ENCODE data around the gene FUT3. TPM values are rescaled to one million over a fixed set of nuclear protein-coding genes. Genes with fewer than 3 reads are reported as not detected.

The FUT3 gene
- total RNA-seq, 1 donor from 2014 or later, result 0.84 TPM

DNA sequence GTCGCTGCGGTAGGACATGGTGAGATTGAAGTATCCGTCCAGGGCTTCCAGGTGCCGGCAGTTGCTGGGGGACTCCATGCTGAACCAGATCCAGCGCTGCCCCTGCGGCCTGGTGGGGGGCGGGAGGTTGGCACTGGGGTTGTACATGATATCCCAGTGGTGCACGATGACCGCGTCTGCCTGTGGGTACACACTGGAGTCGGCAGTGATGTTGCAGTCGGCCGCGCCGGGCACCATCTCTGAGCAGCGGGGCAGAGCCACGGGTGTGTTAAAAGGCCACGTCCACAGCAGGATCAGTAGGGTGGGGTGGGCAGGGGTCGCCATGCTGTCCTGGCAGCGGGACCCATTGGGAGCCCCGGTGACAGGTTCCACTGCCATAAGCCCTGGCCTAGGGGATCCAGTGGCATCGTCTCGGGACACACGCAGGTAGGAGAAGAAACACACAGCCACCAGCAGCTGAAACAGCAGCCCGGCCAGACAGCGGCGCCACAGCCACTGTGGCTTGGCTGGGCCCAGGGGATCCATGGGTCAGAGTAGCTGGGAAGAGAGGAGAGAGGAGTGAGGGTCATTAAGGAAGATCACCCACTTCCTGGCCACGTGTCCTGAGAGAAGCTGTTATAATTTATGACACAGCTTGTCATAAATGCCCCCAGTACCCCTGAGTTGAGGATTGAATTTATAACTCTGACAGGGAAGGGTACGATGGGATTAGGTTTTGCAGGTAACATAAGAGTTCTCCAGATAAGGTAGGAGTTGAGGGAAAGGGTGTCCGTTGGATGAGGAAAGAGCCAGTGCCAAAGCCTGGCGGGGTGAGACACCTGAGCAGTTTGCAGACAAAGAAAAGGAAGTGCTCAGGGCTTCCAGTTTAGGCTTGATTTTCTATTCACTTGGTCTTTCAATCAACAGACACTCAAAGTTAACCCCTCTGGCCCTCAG lies 16.2 kb upstream of the FUT3 start:
- H3K4me3 Mint-ChIP-seq (ENCODE audit: unreplicated experiment), result no peak overlapping the region

DNA sequence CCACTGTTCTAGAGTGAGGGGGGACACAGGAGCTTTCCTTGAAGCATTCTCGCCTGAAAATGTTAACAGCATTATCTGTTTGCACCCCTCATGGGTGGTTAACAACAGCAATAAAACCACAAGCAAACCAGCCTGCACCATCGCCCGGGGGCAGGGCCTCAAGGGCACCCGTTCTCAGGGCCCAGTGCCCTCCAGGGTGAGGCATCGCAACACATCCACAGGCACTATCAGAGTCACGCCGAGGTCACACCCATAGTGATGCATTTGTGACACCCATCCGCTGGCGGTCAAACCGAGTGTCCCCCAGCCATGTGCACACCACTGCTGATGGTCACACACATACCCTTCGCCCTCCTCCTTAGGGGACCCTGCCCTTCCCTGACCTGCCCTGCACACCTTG lies 14.5 kb upstream of the FUT3 start:
- Mint-ChIP-seq H3K27ac (ENCODE audit: unreplicated experiment) (no peak overlapping the region), H3K4me3 (ENCODE audit: unreplicated experiment) (no peak overlapping the region), H3K9me3 (ENCODE audit: unreplicated experiment) (no peaks in the 10 kb centered on the region), H3K27me3 (ENCODE audit: low read depth, unreplicated experiment) (peaks cover 45% of the 10 kb centered on the region), H3K36me3 (ENCODE audit: low read depth, unreplicated experiment) (no peaks in the 10 kb centered on the region), H3K4me1 (ENCODE audit: low read depth, unreplicated experiment) (peaks cover 6% of the 10 kb centered on the region)
- H4K20me1 ChIP-seq (ENCODE audit: insufficient read depth, low read length), result no peaks in the 10 kb centered on the region
- TF ChIP-seq, protein P1, sequence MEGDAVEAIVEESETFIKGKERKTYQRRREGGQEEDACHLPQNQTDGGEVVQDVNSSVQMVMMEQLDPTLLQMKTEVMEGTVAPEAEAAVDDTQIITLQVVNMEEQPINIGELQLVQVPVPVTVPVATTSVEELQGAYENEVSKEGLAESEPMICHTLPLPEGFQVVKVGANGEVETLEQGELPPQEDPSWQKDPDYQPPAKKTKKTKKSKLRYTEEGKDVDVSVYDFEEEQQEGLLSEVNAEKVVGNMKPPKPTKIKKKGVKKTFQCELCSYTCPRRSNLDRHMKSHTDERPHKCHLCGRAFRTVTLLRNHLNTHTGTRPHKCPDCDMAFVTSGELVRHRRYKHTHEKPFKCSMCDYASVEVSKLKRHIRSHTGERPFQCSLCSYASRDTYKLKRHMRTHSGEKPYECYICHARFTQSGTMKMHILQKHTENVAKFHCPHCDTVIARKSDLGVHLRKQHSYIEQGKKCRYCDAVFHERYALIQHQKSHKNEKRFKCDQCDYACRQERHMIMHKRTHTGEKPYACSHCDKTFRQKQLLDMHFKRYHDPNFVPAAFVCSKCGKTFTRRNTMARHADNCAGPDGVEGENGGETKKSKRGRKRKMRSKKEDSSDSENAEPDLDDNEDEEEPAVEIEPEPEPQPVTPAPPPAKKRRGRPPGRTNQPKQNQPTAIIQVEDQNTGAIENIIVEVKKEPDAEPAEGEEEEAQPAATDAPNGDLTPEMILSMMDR (IDR thresholded peaks at IDR 0.05; ENCODE audit: insufficient read depth, low read depth, low read length), result no peak
- no peak for TF ChIP-seq EZH2 (IDR thresholded peaks at IDR 0.05; ENCODE audit: insufficient read depth, low read length)
- FAIRE-seq (no peak), DNase-seq (ENCODE audit: low read depth) (no peak)
- no peaks in the 10 kb centered on the region for H3K79me2 ChIP-seq (ENCODE audit: insufficient read depth, low read length)
- no peak overlapping the region for H3K9ac ChIP-seq (ENCODE audit: low read length)
- no peaks in the 10 kb centered on the region for H3K4me1 ChIP-seq (ENCODE audit: insufficient read depth, low read length)
- no peak overlapping the region for H3K4me2 ChIP-seq (ENCODE audit: low read length)
- no peak overlapping the region for H2AFZ ChIP-seq (ENCODE audit: low read depth, low read length)
- no peaks in the 10 kb centered on the region for H3K36me3 ChIP-seq (ENCODE audit: insufficient read depth, low read length)
- H3K27me3 ChIP-seq (ENCODE audit: insufficient read depth, low read length), result peaks cover 4% of the 10 kb centered on the region
- H3K9me3 ChIP-seq (ENCODE audit: insufficient read depth, low read depth, low read length), result no peaks in the 10 kb centered on the region
- no peak overlapping the region for H3K4me3 ChIP-seq (ENCODE audit: insufficient read depth, low read depth, low read length)
- H3K27ac ChIP-seq (ENCODE audit: low read depth, low read length), result no peak overlapping the region

More for the DNA sequence above, 16.2 kb upstream of the FUT3 start:
- Mint-ChIP-seq H3K9me3 (ENCODE audit: unreplicated experiment) (no peaks in the 10 kb centered on the region), H3K27ac (ENCODE audit: unreplicated experiment) (no peak overlapping the region), H3K27me3 (ENCODE audit: low read depth, unreplicated experiment) (peaks cover 43% of the 10 kb centered on the region), H3K4me1 (ENCODE audit: low read depth, unreplicated experiment) (no peaks in the 10 kb centered on the region), H3K36me3 (ENCODE audit: low read depth, unreplicated experiment) (no peaks in the 10 kb centered on the region)
- TF ChIP-seq, protein P1 (IDR thresholded peaks at IDR 0.05; ENCODE audit: insufficient read depth, low read depth, low read length), result no peak
- no peak overlapping the region for H3K4me3 ChIP-seq (ENCODE audit: insufficient read depth, low read depth, low read length)
- H3K27me3 ChIP-seq (ENCODE audit: insufficient read depth, low read length), result peaks cover 4% of the 10 kb centered on the region
- DNase-seq (ENCODE audit: low read depth) (no peak), FAIRE-seq (no peak)
- no peaks in the 10 kb centered on the region for H3K79me2 ChIP-seq (ENCODE audit: insufficient read depth, low read length)
- no peak overlapping the region for H3K4me2 ChIP-seq (ENCODE audit: low read length)
- H3K36me3 ChIP-seq (ENCODE audit: insufficient read depth, low read length), result no peaks in the 10 kb centered on the region
- H3K4me1 ChIP-seq (ENCODE audit: insufficient read depth, low read length), result no peaks in the 10 kb centered on the region
- H3K9me3 ChIP-seq (ENCODE audit: insufficient read depth, low read depth, low read length), result no peaks in the 10 kb centered on the region
- H3K27ac ChIP-seq (ENCODE audit: low read depth, low read length), result no peak overlapping the region
- no peaks in the 10 kb centered on the region for H4K20me1 ChIP-seq (ENCODE audit: insufficient read depth, low read length)
- H3K9ac ChIP-seq (ENCODE audit: low read length), result no peak overlapping the region
- H2AFZ ChIP-seq (ENCODE audit: low read depth, low read length), result no peak overlapping the region
